A673 (cell line): ENCODE results near the gene GYS2. TPM values are rescaled to one million over a fixed set of nuclear protein-coding genes. Genes with fewer than 3 reads are reported as not detected.

Experiments
- BruUV-seq: library from RNA; stranded (reverse); fragments of 400-500 nt; replicated peaks from 2 replicates; lab custom pipeline; 2021; lab: Mats Ljungman, UMichigan
- CTCF ChIA-PET: fragments of 300-600 bp; sonication (Branson Sonifier 250); formaldehyde crosslinking; loops from one replicate; lab custom pipeline; 2022; ENCODE audit warnings: antibody characterized with exemption; lab: Charles Lee
- POLR2A ChIA-PET: fragments of 300-600 bp; sonication (Branson Sonifier 250); formaldehyde crosslinking; loops from one replicate; lab custom pipeline; 2022; ENCODE audit warnings: antibody characterized with exemption; ENCODE audit not compliant: low non-redundant PET; lab: Charles Lee
- DNase-seq: peaks from one replicate; pipeline ENCODE4 v3.0.0-alpha.2; 2015; ENCODE audit warnings: low spot score
- H3K27ac ChIP-seq: fragments of 200-600 bp; sonication (generic); 2 replicates; pipeline ENCODE4 v1.5.1; 2016; ENCODE audit warnings: mixed run types, low read depth, mild to moderate bottlenecking, mixed read lengths, antibody characterized with exemption, low read length; ENCODE audit not compliant: poor library complexity, severe bottlenecking
- H3K27me3 ChIP-seq: fragments of 200-600 bp; sonication (generic); replicated peaks from 2 replicates; pipeline ENCODE4 v1.6.1; 2017; ENCODE audit warnings: mixed run types, low read depth, mild to moderate bottlenecking, mixed read lengths, antibody characterized with exemption, low read length; ENCODE audit not compliant: insufficient read depth, poor library complexity
- H3K36me3 ChIP-seq: fragments of 200-600 bp; sonication (generic); 2 replicates; pipeline ENCODE4 v1.6.1; 2016; ENCODE audit warnings: mixed run types, mild to moderate bottlenecking, mixed read lengths, antibody characterized with exemption, low read length; ENCODE audit not compliant: insufficient read depth, poor library complexity, severe bottlenecking
- H3K4me1 ChIP-seq: fragments of 200-600 bp; sonication (generic); 2 replicates; pipeline ENCODE4 v1.6.1; 2017; ENCODE audit warnings: mixed run types, mild to moderate bottlenecking, mixed read lengths, antibody characterized with exemption, low read length; ENCODE audit not compliant: insufficient read depth, poor library complexity, severe bottlenecking
- H3K4me3 ChIP-seq: fragments of 200-600 bp; sonication (generic); 2 replicates; pipeline ENCODE4 v1.5.1; 2016; ENCODE audit warnings: low read depth, mixed run types, mild to moderate bottlenecking, mixed read lengths, low read length; ENCODE audit not compliant: poor library complexity, severe bottlenecking
- H3K9me3 ChIP-seq: fragments of 200-600 bp; sonication (generic); 2 replicates; pipeline ENCODE4 v1.6.1; 2016; ENCODE audit warnings: mixed run types, low read depth, mild to moderate bottlenecking, mixed read lengths, antibody characterized with exemption, low read length; ENCODE audit not compliant: poor library complexity, severe bottlenecking
- EZH2 ChIP-seq: fragments of 200-600 bp; sonication (generic); IDR thresholded peaks from 2 replicates; pipeline ENCODE4 v1.6.1; 2017; ENCODE audit warnings: borderline replicate concordance, low read depth, mild to moderate bottlenecking, mixed read lengths, antibody characterized with exemption, low read length; ENCODE audit not compliant: poor library complexity, severe bottlenecking
- intact Hi-C: fragments of 100-400 bp; cut with micrococcal nuclease; formaldehyde crosslinking; loops from one replicate; pipeline ENCODE4 v1.10.0; 2022; ENCODE audit not compliant: unreplicated experiment
- total RNA-seq: library from RNA; stranded (reverse); gene quantifications from 2 replicates; pipeline ENCODE4 v1.2.3, GENCODE V29; 2021
- TF ChIP-seq, protein P1 (sequence below): fragments of 300-800, 200-600 bp; sonication (generic); conservative IDR thresholded peaks from 2 replicates; pipeline ENCODE4 v1.5.1; 2017; ENCODE audit warnings: low read depth, mild to moderate bottlenecking, antibody characterized with exemption, low read length, moderate library complexity, mixed read lengths

Gene GYS2
- total RNA-seq, 1 experiment from 2014 or later, result 0.11 TPM

DNA sequence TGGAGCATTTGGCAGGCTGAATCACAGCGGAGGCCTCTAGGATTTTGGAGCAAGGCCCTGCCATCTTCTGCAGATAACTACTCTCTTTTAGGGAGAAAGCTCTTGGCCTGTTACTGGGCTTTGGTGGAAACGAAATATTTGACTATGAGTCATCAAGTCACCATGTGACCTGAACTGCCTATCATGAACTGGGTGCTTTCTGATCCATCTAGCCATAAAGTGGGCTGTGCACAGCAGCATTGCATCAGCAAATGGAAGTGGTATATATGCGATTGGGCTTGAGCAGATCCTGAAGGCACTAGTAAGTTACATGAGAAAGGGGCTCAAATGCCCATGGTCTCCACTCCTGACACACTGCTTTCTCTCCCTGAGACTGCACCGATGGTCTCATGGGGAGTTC, 21.1 kb downstream of the GYS2 start:
- peaks cover 12% of the 10 kb centered on the region for H3K27me3 ChIP-seq
- CTCF ChIA-PET, result no interaction called here
- no peaks in the 10 kb centered on the region for H3K9me3 ChIP-seq
- no peak for DNase-seq
- TF ChIP-seq, protein P1, sequence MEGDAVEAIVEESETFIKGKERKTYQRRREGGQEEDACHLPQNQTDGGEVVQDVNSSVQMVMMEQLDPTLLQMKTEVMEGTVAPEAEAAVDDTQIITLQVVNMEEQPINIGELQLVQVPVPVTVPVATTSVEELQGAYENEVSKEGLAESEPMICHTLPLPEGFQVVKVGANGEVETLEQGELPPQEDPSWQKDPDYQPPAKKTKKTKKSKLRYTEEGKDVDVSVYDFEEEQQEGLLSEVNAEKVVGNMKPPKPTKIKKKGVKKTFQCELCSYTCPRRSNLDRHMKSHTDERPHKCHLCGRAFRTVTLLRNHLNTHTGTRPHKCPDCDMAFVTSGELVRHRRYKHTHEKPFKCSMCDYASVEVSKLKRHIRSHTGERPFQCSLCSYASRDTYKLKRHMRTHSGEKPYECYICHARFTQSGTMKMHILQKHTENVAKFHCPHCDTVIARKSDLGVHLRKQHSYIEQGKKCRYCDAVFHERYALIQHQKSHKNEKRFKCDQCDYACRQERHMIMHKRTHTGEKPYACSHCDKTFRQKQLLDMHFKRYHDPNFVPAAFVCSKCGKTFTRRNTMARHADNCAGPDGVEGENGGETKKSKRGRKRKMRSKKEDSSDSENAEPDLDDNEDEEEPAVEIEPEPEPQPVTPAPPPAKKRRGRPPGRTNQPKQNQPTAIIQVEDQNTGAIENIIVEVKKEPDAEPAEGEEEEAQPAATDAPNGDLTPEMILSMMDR, result no peak
- TF ChIP-seq EZH2, result no peak
- no peaks in the 10 kb centered on the region for H3K36me3 ChIP-seq
- BruUV-seq, result no TSS peak
- intact Hi-C loops, result no loop called here
- no peak overlapping the region for H3K27ac ChIP-seq
- POLR2A ChIA-PET, result no interaction called here
- H3K4me3 ChIP-seq, result no peak overlapping the region
- no peaks in the 10 kb centered on the region for H3K4me1 ChIP-seq

DNA sequence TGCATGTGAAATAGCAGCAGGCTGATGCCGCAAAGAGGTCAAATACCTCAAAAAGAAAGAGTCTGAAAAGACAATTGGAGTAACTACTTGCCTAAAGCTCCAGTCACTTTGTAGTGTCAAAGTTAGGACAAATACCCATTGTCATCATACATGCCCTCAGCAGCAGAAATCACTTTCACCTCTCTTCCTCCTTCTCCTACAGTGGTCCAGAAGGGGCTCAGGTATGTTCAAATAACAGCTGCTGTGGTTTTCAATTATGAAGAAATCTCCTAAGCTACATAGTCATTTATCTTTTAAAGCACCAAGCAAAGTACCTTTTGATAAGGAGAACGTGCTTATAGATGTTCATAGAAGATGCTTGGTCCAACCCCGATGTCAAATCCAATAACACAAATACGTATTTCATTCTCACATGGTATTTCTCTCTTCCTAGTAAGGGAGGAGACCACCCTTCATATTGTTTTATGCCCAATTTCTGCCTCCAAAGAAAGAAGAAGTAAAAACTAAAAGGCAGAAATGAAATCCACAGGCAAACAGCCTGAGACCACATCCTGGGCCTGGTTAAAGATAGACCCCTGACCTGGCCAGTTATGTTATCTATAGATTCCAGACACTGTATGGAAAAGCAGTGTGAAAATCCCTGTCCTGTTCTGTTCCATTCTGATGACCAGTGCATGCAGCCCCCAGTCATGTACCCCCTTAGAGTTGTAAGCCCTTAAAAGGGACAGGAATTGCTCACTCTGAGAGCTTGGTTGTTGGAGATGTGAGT, 23.7 kb downstream of the GYS2 start:
- no peak for TF ChIP-seq EZH2
- TF ChIP-seq, protein P1, result no peak
- DNase-seq, result no peak
- Histone ChIP-seq H3K36me3 (no peaks in the 10 kb centered on the region), H3K4me1 (no peaks in the 10 kb centered on the region), H3K4me3 (no peak overlapping the region), H3K27me3 (peaks cover 25% of the 10 kb centered on the region), H3K9me3 (no peaks in the 10 kb centered on the region), H3K27ac (no peak overlapping the region)
- intact Hi-C loops, result no loop called here
- CTCF ChIA-PET, result no interaction called here
- POLR2A ChIA-PET, result no interaction called here
- no TSS peak for BruUV-seq

DNA sequence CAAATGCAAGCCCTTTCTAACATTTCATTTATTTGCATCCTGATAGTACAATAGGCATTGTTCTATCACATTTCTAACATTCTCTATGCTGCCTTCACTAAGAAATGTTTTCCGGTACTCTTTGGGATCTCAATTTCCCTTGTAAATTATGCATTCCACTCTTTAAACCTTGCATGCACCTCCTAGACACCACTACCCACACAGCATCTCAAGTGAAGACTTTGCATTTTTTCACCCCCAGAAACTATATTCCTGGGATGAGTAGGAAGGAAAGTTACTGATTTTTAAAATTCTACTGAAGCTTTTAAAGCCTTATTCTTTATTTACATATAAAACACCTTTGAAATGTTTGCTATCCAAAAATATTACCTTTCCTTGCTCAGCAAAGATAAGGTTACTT, 27.1 kb downstream of the GYS2 start:
- POLR2A ChIA-PET, result no interaction called here
- no peak overlapping the region for H3K4me3 ChIP-seq
- H3K9me3 ChIP-seq, result no peaks in the 10 kb centered on the region
- BruUV-seq, result no TSS peak
- H3K36me3 ChIP-seq, result no peaks in the 10 kb centered on the region
- CTCF ChIA-PET, result no interaction called here
- no peak overlapping the region for H3K27ac ChIP-seq
- peaks cover 32% of the 10 kb centered on the region for H3K27me3 ChIP-seq
- no peak for TF ChIP-seq EZH2
- TF ChIP-seq, protein P1, result no peak
- intact Hi-C loops, result no loop called here
- no peak for DNase-seq
- no peaks in the 10 kb centered on the region for H3K4me1 ChIP-seq
